OCI-LY3 (cell line): ENCODE results near the gene F13A1.
A peak's percentile ranks its signal among the peaks of the same experiment; 100 is the strongest.

Source experiments
- H2AFZ ChIP-seq: fragments of 200-600, 300-600 bp; shearing (Covaris generic); 2 replicates; pipeline ENCODE4 v1.6.0; 2014; ENCODE audit warnings: antibody characterized with exemption, low read depth, low read length
- H3K27ac ChIP-seq: fragments of 200-600, 300-600 bp; sonication (generic); 2 replicates; pipeline ENCODE4 v1.5.1; 2014; ENCODE audit warnings: mild to moderate bottlenecking, low read length, moderate library complexity, mixed read lengths
- H3K27me3 ChIP-seq: fragments of 200-600, 300-600 bp; sonication (generic); 2 replicates; pipeline ENCODE4 v1.6.1; 2014; ENCODE audit warnings: low read depth, low read length, mixed read lengths
- H3K36me3 ChIP-seq: fragments of 200-600, 300-600 bp; sonication (generic); replicated peaks from 2 replicates; pipeline ENCODE3; 2014; ENCODE audit warnings: low read depth, low read length, mixed read lengths
- H3K4me1 ChIP-seq: fragments of 300-600, 200-600 bp; sonication (generic); 2 replicates; pipeline ENCODE4 v1.6.1; 2014; ENCODE audit warnings: low read length, mixed read lengths
- H3K4me2 ChIP-seq: fragments of 200-600, 300-600 bp; sonication (generic); 2 replicates; pipeline ENCODE4 v1.6.1; 2014; ENCODE audit warnings: low read length, mixed read lengths
- H3K4me3 ChIP-seq: fragments of 300-600, 200-600 bp; sonication (generic); 2 replicates; pipeline ENCODE4 v1.5.1; 2014; ENCODE audit warnings: antibody characterized with exemption, mild to moderate bottlenecking, low read length, moderate library complexity
- H3K79me2 ChIP-seq: fragments of 300-600, 200-600 bp; shearing (Covaris generic); 2 replicates; pipeline ENCODE4 v1.6.1; 2014; ENCODE audit warnings: mild to moderate bottlenecking, low read length, mixed read lengths
- H3K9ac ChIP-seq: fragments of 300-600, 200-600 bp; shearing (Covaris generic); 2 replicates; pipeline ENCODE4 v1.6.0; 2014; ENCODE audit warnings: mild to moderate bottlenecking, low read length, moderate library complexity
- H3K9me3 ChIP-seq: fragments of 200-600, 300-600 bp; shearing (Covaris generic); 2 replicates; pipeline ENCODE4 v1.6.1; 2014; ENCODE audit warnings: low read length, mixed read lengths; ENCODE audit not compliant: insufficient read depth
- H4K20me1 ChIP-seq: fragments of 200-600, 300-600 bp; sonication (generic); 2 replicates; pipeline ENCODE4 v1.6.1; 2016; ENCODE audit warnings: low read length, mixed read lengths; ENCODE audit not compliant: insufficient read depth
- CTCF ChIP-seq: fragments of 200-600, 300-600 bp; sonication (generic); IDR thresholded peaks from 2 replicates; pipeline ENCODE4 v1.5.1; 2014; ENCODE audit warnings: antibody characterized with exemption, low read length, low read depth
- EZH2phosphoT487 ChIP-seq: fragments of 200-600 bp; shearing (Covaris generic); IDR thresholded peaks from 2 replicates; pipeline ENCODE4 v1.6.1; 2018; ENCODE audit warnings: antibody characterized with exemption, mixed run types, low read depth

The F13A1 gene

GRCh38 chr6:6319952-6320811 is at the start of gene F13A1:
TSS of gene F13A1 (minus strand) at chr6:6320662. CDS start at chr6:6318664, 1,998 bp downstream.
- peak within 1 kb of the TSS; percentile 90 for H3K4me2 ChIP-seq
- peaks cover 31% of the 10 kb centered on the region for H3K27me3 ChIP-seq
- no peak within 1 kb of the TSS; the same call in 1 of the 2 replicates for H2AFZ ChIP-seq
- H3K79me2 ChIP-seq, result no peaks in the 10 kb centered on the region
- no peak for TF ChIP-seq CTCF
- no peak for TF ChIP-seq EZH2phosphoT487
- H3K36me3 ChIP-seq, result no peaks in the 10 kb centered on the region
- H3K4me1 ChIP-seq, result peaks cover 12% of the 10 kb centered on the region
- H3K9me3 ChIP-seq, result no peaks in the 10 kb centered on the region
- no peaks in the 10 kb centered on the region for H4K20me1 ChIP-seq
- no peak within 1 kb of the TSS for H3K27ac ChIP-seq
- H3K4me3 ChIP-seq, result peak within 1 kb of the TSS; percentile 73
- H3K9ac ChIP-seq, result peak within 1 kb of the TSS; percentile 27; the same call in 1 of the 2 replicates

DNA sequence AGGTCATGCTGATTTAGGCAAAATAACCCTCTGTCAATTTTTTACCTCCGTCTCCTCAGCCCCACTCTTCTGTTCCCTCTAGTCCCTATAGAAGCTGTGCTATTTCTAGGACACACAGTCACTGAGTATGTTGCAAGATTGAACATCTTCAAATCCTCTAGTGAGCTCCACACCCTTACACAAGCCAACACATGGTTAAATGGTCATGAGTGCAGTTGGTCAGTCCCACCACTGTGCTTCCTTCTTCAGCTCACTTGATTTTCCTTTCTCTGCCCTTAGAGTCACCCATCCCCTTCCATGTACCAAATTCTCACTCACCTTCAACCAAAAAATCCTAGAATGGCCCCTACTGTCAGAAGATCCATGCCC is 48.2 kb upstream of the F13A1 start:
- H4K20me1 ChIP-seq, result no peaks in the 10 kb centered on the region
- no peaks in the 10 kb centered on the region for H3K4me1 ChIP-seq
- no peaks in the 10 kb centered on the region for H3K27me3 ChIP-seq
- H3K4me2 ChIP-seq, result no peak overlapping the region
- H3K9me3 ChIP-seq, result no peaks in the 10 kb centered on the region
- no peak overlapping the region for H3K4me3 ChIP-seq
- no peaks in the 10 kb centered on the region for H3K79me2 ChIP-seq
- H3K9ac ChIP-seq, result no peak overlapping the region
- H3K27ac ChIP-seq, result no peak overlapping the region
- no peak overlapping the region for H2AFZ ChIP-seq
- TF ChIP-seq EZH2phosphoT487, result no peak
- no peak for TF ChIP-seq CTCF
- no peaks in the 10 kb centered on the region for H3K36me3 ChIP-seq

GRCh38 chr6:6368040-6368683 is 47.7 kb upstream of the F13A1 start:
- H3K27me3 ChIP-seq, result no peaks in the 10 kb centered on the region
- no peak overlapping the region for H3K9ac ChIP-seq
- no peak for TF ChIP-seq CTCF
- no peak for TF ChIP-seq EZH2phosphoT487
- H3K27ac ChIP-seq, result no peak overlapping the region
- no peak overlapping the region for H3K4me2 ChIP-seq
- H3K79me2 ChIP-seq, result no peaks in the 10 kb centered on the region
- H4K20me1 ChIP-seq, result no peaks in the 10 kb centered on the region
- H3K4me1 ChIP-seq, result no peaks in the 10 kb centered on the region
- no peaks in the 10 kb centered on the region for H3K36me3 ChIP-seq
- no peak overlapping the region for H3K4me3 ChIP-seq
- H2AFZ ChIP-seq, result no peak overlapping the region
- no peaks in the 10 kb centered on the region for H3K9me3 ChIP-seq

DNA sequence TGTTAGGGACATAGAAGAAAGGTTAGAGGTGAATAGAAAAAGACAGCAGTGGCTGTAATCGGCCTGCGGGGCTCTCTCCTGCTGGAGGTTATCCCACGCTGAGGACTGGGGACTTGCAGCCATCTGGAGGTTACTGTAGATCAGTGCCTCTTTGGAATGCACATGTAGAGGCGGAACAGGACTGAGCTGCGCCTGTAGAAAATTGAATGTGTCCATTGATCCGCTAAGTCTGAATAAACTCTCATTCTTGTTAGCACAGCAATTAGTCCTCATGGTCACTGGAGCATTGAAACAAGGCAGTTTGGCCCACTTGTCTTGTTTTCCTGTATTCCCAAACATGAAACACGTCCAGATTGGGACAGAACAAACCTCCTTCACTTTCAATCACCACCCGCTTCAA is 46.3 kb upstream of the F13A1 start:
- TF ChIP-seq CTCF, result no peak
- no peak for TF ChIP-seq EZH2phosphoT487
- Histone ChIP-seq H3K36me3 (no peaks in the 10 kb centered on the region), H3K27ac (no peak overlapping the region), H3K4me3 (no peak overlapping the region), H3K79me2 (no peaks in the 10 kb centered on the region), H3K9me3 (no peaks in the 10 kb centered on the region), H4K20me1 (no peaks in the 10 kb centered on the region), H3K4me2 (no peak overlapping the region), H2AFZ (no peak overlapping the region), H3K9ac (no peak overlapping the region), H3K4me1 (no peaks in the 10 kb centered on the region), H3K27me3 (no peaks in the 10 kb centered on the region)
